Stimulated activated CD4-positive, alpha-beta T cell treated with anti-CD3 and anti-CD28 coated beads, Interleukin-2, amount 100 ng/mL, for 4 hours (primary cell): ENCODE results near the gene CCM2.
"Not testable (repeated sequence)": the region's sequence is repeated elsewhere in the genome, so short reads cannot be mapped to it uniquely, and the experiment has no call there.

Experiments
- DNase-seq: peaks from one replicate; pipeline ENCODE4 v3.0.0-alpha.2; 2020; ENCODE audit warnings: low read depth

CCM2 gene

DNA sequence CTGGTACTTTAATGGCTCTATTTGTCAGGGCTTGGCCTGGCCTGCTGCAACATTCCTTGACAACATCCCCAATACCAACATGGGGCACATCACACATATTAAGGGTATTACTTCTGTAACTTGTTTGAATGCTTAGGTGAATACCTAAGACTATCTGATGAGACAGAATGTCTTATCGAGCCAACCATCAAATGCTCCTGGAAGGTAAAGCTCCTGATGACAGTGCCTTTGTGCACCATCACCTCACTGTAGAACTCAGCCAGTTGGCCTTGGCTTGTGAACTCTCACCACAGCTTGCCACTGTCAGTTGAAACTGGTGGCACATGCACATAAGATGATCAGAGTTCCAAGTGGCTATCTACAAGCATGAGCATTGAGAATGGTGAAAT, 17.5 kb upstream of the CCM2 start:
- no peak for DNase-seq

DNA sequence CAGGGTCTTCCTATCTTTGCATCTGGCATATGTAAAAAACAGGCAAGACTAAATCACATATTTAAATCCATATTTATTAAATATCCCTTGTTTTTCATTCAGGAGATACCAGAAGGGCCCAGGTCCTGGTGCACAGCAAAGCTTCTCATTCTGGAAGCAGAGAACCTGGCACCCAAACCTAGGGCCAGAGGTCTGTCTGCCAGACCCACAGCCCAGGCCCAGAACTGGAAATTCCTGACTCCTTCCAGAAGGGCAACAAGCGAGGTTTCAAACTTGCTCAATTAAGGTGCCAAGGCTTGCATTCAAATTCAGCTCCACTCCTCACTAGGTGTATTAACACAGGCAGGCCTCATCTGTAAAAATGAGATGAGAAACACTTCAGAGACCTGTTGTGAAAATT, 17.0 kb upstream of the CCM2 start:
- DNase-seq: no peak

DNA sequence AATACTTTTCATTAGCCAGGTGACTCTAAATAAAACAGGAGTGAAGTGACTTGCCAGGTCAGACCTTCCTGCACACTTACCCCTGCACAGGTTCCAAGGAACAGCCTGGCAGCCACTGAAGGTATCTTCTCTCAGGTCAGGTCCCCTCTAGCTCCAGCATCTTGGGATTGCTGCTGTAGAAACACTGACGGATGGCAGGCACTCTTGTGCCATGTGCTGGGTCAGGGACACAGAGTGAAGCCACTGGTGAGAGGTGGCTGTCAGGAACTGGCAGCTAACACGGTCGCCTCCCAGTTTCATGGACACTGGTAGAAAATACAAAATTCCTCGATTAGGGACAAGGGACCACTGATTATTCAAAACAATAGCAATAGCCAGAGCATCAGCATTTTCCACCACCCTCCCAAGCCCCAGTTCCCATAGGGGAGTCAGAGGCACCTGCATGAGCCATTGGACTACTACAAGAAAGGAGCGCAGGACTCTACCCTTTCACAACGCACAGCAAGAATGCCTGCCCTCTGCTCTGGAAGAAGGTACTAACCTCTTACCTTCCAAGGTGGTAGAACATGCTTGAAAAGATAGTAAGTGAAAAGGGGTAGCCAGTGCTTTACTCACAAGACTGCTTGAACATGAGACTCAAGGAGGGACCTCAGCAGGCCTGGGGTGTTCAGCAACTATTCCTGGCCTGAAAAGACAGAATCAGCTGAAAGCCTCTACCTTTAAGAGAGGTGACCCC, 16.1 kb upstream of the CCM2 start:
- DNase-seq: no peak

- no peak for DNase-seq
Observed at GRCh38 chr7:44984478-44984758, 15.6 kb upstream of the CCM2 start.

GRCh38 chr7:44985033-44985695, 14.8 kb upstream of the CCM2 start:
- no peak for DNase-seq

- DNase-seq: no peak
Observed at GRCh38 chr7:44985900-44986217, 14.1 kb upstream of the CCM2 start.

- DNase-seq: peak; percentile 95
Observed at GRCh38 chr7:44986218-44987053, 13.6 kb upstream of the CCM2 start.

DNA sequence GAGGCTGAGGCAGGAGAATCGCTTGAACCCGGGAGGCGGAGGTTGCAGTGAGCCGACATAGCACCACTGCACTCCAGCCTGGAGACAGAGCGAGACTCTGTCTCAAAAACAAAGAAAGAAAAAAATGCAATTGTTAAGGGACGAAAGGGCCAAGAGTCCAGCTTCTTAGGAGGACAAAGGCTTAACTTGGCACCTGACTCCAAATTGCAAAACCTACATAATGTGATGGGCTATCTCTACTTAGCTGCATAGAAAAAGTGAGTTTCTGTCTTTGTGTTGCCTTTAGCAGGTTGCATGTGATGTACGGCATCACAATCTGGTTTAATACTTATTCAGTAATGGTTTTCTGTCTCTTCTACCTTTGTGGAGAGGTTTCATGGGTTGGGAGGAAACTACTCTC, 12.5 kb upstream of the CCM2 start:
- no peak for DNase-seq

- no peak for DNase-seq
Observed at GRCh38 chr7:44987996-44988395, 12.0 kb upstream of the CCM2 start.

GRCh38 chr7:44988701-44989100, 11.3 kb upstream of the CCM2 start:
- DNase-seq: no peak

GRCh38 chr7:44989132-44989531, 10.9 kb upstream of the CCM2 start:
- DNase-seq: no peak

- DNase-seq: no peak
Observed at GRCh38 chr7:44990109-44991023, 9.6 kb upstream of the CCM2 start.

DNA sequence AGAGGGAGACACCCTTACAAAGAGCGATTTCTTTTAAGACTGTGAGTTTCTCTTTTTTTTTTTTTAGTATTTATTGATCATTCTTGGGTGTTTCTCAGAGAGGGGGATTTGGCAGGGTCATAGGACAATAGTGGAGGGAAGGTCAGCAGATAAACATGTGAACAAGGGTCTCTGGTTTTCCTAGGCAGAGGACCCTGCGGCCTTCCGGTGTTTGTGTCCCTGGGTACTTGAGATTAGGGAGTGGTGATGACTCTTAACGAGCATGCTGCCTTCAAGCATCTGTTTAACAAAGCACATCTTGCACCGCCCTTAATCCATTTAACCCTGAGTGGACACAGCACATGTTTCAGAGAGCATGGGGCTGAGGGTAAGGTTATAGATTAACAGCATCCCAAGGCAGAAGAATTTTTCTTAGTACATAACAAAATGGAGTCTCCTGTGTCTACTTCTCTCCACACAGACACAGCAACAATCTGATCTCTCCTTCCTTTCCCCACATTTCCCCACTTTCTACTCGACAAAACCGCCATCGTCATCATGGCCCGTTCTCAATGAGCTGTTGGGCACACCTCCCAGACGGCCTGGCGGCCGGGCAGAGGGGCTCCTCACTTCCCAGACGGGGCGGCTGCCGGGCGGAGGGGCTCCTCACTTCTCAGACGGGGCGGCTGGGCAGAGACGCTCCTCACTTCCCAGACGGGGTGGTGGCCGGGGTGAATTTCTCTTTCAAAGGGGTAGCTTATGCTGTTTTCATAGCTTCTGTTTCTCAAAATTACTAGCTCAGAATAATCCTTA, 7.8 kb upstream of the CCM2 start:
- not testable (repeated sequence) for DNase-seq

DNA sequence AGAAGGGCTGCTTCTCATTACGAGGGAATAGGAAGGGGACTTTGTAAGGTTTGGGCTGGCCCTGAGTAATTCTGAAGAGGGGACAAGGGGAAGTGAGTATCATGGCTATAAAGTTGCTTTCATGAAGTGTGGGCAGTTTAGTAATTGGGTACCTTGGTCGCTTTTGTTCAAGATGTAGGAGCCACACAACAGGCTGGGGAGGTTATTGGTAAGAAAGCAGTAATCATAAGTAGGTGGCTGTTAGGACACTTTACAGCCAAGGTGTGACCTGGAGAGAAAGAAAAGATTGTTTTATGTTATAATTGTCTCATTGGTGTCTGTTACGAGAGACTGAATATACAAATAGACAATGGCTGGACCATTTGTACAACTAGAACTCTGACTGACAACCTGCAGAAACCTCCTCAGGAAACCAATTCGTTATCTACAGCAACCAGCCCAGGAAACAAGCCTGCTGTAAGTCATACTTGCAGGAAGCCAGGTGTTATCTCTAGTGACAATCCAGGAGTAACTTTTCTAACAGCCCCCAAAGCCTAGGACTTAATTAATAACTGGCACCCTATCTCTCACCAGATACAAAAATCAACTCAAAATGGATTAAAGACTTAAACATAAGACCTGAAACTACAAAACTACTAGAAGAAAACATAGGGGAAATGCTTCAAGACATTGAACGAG, 5.0 kb upstream of the CCM2 start:
- DNase-seq: no peak

GRCh38 chr7:44995555-44996493, 4.2 kb upstream of the CCM2 start:
- no peak for DNase-seq

DNA sequence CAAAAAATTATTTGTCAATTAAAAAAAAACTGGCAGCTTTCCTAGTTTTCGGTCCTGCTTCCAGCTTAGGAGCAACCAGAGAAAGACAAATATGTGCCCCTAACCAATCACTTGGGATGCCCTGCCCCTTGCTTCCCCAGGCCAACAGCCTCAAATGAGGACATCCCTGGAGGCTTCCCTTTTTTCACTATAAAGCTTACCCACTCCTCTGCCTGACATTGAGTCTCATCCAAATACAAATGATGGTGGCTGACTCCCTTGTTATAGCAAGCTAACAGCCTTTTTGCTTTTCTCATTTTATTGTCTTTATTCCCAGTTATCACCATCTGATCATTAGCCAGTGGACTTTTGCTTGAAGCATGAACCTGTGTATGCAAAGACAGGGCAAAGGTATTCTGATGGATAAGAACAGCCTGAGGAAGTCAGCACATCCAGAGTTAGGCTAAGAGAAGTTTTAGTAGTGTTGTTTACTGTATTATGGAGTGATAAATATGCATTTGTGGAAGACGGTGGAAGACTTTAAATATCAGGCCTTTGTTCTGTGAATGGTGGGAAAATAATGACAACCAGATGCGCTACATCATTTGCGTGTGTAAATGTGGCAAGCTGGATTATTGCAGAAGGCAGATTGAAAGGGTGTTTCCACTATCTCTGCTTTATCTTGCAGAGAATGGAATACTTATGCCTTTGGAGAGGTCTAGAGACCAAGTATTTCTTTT, 1.7 kb upstream of the CCM2 start:
- DNase-seq: no peak

GRCh38 chr7:44999245-45000092, 532 bp upstream of the CCM2 start:
- DNase-seq: peak; percentile 98

DNA sequence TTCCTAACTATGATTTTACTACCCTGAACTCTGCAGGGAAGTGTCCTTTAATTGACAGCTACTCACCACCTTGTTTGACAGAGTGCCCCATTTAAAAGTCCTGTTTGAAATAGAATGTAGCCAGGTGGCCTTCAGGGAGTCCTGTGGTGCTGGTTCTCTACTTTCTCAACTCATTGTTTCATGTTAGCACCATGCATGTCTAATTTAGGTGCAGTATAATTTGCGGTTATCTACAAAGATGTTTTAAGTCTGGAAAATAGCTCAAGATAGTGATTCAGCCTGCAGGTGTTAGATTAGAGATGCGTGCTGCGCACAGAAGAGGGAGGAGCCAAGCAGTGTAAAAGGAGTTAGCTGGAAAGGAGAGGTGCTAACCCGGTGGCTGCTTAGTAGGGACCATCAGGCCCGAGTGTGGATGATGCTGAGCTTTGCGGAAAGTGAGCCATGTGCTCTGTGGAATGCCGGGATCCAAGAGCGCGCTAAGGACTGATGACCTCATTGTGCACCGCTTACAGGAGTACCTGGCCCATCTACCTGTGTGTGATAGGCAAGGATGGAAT, 1.2 kb downstream of the CCM2 start:
- DNase-seq: peak; percentile 63
